T-helper 17 cell (primary cell): ENCODE results near the gene ISOC2. TPM values are rescaled to one million over a fixed set of nuclear protein-coding genes. Genes with fewer than 3 reads are reported as not detected.
"Not testable (repeated sequence)": the region's sequence is repeated elsewhere in the genome, so short reads cannot be mapped to it uniquely, and the experiment has no call there.

ENCODE experiments used
- ATAC-seq: fragments of 150-1000 bp; cut with Tn5 transposase; 2 replicates; pipeline ENCODE4 v1.10.0; 2021; ENCODE audit warnings: mild to moderate bottlenecking, moderate library complexity
- DNase-seq, 3 donors: peaks; one replicate each; pipeline versions ENCODE4 v3.0.0 to v3.0.0-alpha.2; 2020 to 2021
- H3K9me3 ChIP-seq: one replicate; pipeline ENCODE4 v1.7.0; 2013; ENCODE audit warnings: low read length, mild to moderate bottlenecking; ENCODE audit not compliant: control insufficient read depth, poor library complexity, severe bottlenecking
- H3K27ac Mint-ChIP-seq: one replicate; pipeline ENCODE4 v1.8.0; 2022; ENCODE audit warnings: mild to moderate bottlenecking, moderate library complexity, mixed read lengths
- H3K27me3 Mint-ChIP-seq: one replicate; pipeline ENCODE4 v1.8.0; 2022; ENCODE audit warnings: mixed read lengths
- H3K36me3 Mint-ChIP-seq: one replicate; pipeline ENCODE4 v1.8.0; 2022; ENCODE audit warnings: low read depth, mixed read lengths
- H3K4me1 Mint-ChIP-seq: one replicate; pipeline ENCODE4 v1.8.0; 2022; ENCODE audit warnings: mild to moderate bottlenecking, mixed read lengths
- H3K4me3 Mint-ChIP-seq: one replicate; pipeline ENCODE4 v1.8.0; 2022; ENCODE audit warnings: mild to moderate bottlenecking, moderate library complexity, mixed read lengths
- total RNA-seq, 4 donors: library from RNA in 2 of 4; stranded (reverse) in 2 of 4; gene quantifications; one replicate each; pipeline ENCODE4 v1.2.3 and lab custom pipeline; 2022 to 2026

ISOC2 gene
- total RNA-seq, 2 donors from 2014 or later, result 6.5 to 7.2 TPM

DNA sequence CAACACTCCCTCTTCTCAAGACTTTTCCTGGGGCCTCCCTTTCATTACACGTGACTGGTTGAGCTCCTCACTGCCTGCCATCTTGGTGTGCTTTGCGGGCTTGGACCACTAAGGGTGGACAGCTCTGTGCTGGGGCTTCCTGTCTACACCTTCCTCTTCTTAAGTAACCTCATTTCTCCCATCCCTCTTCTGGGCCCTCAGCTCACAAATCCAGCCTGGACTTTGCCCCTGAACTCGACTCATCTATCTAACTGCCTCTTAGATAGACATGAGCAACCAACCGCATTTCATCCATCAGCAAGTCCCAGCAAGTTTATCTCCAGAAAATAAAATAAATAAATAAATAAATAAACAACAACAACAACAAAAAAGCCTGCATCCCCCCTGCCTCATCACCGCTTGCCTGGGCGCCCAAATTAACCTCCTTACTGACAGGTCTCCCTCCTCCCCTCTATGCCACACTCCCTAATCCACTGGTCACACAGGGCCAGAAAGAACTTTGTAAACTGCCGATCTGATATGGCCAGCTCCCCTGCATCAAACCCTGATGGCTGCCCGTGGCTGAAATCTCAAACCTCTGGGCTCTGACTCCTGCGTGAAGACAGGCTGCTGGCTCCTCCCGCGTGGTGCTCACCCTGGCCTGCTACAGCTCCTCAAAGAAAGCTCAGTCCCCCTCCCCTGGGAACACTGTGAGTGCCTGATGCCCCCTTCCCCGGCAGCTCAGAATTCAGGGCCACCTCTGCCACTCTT lies 7.8 kb downstream of the ISOC2 start:
- H3K9me3 ChIP-seq, result no peaks in the 10 kb centered on the region
- Mint-ChIP-seq H3K36me3 (peaks cover 9% of the 10 kb centered on the region), H3K4me1 (peaks cover 12% of the 10 kb centered on the region), H3K27ac (no peak overlapping the region), H3K27me3 (no peaks in the 10 kb centered on the region), H3K4me3 (peak overlapping the region; percentile 83)
- no peak for ATAC-seq
- DNase-seq, result no peak

DNA sequence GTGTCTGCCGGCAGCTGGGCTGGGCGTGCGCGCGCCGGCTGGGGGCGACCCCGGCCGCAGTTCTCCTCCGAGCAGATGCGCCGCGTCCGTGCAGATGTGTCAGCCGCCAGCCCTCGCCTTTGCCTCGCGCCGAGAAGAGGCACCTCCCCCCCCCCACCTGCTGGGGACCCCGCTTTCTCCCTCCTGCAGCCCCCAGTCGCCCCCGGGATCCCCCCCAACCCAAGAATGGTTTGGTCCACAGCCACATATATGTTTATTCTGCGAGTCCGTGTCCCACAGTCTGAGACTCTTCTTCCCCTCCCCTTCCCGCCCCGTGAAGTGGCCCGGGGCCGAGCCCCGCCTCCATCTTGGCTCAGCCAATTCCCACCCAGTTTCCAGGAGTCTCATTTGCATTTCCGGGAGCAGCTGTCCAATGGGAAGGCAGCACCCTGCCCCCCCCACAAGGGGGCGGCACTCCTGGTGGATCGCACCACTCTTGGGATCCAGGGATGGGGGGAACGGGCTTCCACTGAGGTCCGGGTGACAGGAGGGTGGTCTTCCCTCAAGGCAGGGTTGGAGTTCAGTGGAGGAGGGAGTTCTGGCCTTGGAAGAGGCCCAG lies 8.6 kb downstream of the ISOC2 start:
- ATAC-seq (peak; percentile 65), DNase-seq (peak in 1 of 3 donors; percentile 31)
- peak overlapping the region; percentile 11 for H3K27ac Mint-ChIP-seq
- peaks cover 12% of the 10 kb centered on the region for H3K4me1 Mint-ChIP-seq
- H3K27me3 Mint-ChIP-seq, result no peaks in the 10 kb centered on the region
- H3K4me3 Mint-ChIP-seq, result peak overlapping the region; percentile 81
- peaks cover 9% of the 10 kb centered on the region for H3K36me3 Mint-ChIP-seq
- H3K9me3 ChIP-seq, result no peaks in the 10 kb centered on the region

DNA sequence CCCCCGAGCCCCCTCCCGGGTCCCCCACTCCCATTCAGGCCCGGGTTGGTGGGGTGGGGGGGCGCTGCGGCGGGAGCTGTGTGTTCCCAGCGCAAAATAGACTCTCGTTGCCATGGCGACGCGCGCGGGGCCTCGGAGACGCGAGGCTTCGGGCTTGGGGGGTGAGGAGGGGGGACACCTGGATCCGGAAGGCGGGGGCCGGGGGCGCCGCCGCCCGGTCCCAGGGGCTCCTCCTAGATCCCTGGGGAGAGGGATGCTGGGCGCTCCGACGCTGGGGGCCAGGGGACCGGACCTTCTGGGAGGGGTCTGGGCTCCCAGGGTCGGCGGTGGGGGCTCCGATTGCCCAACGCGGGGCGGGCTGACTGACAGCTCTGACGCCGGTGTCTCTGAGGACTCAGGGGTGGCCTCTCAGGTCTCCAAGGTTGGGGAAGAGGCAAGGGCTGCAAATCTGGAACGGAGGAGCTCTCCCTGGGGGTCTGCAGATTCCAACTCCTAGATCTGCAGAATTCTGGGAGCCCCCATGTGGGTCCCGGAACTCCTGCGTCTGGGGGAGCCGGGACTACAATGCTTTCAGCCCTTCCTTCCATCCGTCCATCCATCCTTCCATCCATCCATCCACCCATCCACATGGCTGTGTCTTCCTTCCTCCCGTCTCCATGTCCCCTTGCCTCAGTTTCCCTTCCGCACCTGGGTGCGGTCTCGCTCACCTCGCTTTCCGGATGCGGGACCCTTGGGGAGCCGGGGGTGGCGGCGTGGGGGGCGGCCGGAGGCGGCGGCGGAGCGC lies 9.3 kb downstream of the ISOC2 start:
- peak overlapping the region; percentile 81 for H3K4me3 Mint-ChIP-seq
- peaks cover 9% of the 10 kb centered on the region for H3K36me3 Mint-ChIP-seq
- peak in 1 of 3 donors; percentile 25 for DNase-seq
- no peaks in the 10 kb centered on the region for H3K27me3 Mint-ChIP-seq
- H3K27ac Mint-ChIP-seq, result peak overlapping the region; percentile 11
- ATAC-seq, result peak; percentile 24
- H3K9me3 ChIP-seq, result no peaks in the 10 kb centered on the region
- peaks cover 12% of the 10 kb centered on the region for H3K4me1 Mint-ChIP-seq

DNA sequence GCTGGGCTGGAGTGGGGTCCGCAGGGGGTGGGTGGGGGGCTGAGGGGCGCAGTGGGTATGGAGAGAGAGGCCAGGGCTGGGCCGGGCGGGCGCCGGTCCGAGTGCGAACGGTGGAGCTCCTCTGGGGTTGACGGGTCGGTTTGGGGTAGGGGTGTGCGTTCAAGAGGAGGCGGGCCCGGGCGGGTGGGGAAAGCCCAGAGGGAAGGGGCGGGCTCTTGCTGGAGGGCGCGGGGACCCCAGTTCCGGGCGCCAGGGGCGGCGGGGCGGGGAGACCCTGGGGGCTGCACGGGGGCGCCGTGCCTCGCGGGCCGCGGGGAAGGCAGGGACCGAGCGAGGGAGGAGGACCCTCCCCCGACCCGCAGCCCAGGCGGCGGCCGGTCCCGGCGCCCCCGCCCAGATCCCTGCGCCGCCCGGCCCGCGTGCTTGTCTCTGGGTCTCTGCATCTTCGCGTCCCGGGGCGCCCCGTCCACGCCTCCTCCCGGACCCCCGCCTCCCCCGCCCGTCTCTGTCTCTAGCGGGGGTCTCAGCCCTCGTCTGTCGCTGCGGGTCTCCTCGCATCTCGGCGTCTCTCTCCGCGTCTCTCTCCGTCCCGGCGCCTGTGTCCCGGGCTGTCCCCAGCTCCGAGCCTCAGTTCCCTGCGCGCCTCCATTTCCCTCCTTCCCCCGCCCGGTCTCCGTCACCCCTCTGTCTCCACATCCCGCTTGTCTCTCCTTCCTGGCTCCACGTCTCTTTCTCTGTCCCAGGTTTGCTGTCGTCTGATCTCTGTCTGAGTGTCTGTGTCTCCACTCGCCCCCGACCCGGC lies 10.1 kb downstream of the ISOC2 start:
- DNase-seq (no peak), ATAC-seq (peak; percentile 49)
- Mint-ChIP-seq H3K27ac (no peak overlapping the region), H3K36me3 (peaks cover 9% of the 10 kb centered on the region), H3K4me3 (peak overlapping the region; percentile 81), H3K4me1 (peaks cover 12% of the 10 kb centered on the region), H3K27me3 (no peaks in the 10 kb centered on the region)
- H3K9me3 ChIP-seq, result no peaks in the 10 kb centered on the region

DNA sequence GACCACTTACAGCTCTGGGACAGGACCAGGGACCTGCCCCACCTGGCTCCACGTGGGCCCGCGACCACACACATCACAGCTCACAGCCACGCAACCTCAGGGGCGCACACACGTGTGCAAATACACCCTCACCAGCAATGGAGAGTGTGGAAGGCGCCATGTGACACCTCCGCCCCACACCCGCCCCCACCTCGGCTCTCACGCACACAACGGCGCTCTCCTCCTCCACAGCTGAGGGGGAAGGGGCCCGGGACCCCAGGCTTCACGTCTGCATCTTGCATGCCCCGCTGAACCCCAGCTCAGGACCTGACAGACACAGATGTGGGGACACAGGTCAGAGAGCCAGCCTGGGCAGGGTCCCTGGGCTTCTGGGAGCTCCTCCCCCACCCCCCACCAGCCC lies 12.0 kb downstream of the ISOC2 start:
- DNase-seq, result no peak
- ATAC-seq, result no peak
- no peaks in the 10 kb centered on the region for H3K9me3 ChIP-seq
- H3K36me3 Mint-ChIP-seq, result peaks cover 9% of the 10 kb centered on the region
- H3K27ac Mint-ChIP-seq, result no peak overlapping the region
- peaks cover 9% of the 10 kb centered on the region for H3K4me1 Mint-ChIP-seq
- no peak overlapping the region for H3K4me3 Mint-ChIP-seq
- peaks cover 14% of the 10 kb centered on the region for H3K27me3 Mint-ChIP-seq

DNA sequence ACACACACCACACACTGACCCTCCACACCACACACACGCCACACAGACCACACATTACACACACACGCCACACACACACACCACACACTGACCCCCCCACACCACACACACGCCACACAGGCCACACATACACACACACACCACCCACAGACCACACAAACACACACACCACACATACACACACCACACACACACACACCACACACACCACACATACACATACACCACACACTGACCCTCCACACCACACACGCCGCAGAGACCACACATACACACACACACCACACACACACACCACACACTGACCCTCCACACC lies 13.3 kb downstream of the ISOC2 start:
- Mint-ChIP-seq H3K27me3 (peaks cover 24% of the 10 kb centered on the region), H3K4me1 (peaks cover 11% of the 10 kb centered on the region)
- ATAC-seq, H3K36me3 Mint-ChIP-seq, H3K9me3 ChIP-seq, H3K4me3 Mint-ChIP-seq, H3K27ac Mint-ChIP-seq, DNase-seq: not testable (repeated sequence)

DNA sequence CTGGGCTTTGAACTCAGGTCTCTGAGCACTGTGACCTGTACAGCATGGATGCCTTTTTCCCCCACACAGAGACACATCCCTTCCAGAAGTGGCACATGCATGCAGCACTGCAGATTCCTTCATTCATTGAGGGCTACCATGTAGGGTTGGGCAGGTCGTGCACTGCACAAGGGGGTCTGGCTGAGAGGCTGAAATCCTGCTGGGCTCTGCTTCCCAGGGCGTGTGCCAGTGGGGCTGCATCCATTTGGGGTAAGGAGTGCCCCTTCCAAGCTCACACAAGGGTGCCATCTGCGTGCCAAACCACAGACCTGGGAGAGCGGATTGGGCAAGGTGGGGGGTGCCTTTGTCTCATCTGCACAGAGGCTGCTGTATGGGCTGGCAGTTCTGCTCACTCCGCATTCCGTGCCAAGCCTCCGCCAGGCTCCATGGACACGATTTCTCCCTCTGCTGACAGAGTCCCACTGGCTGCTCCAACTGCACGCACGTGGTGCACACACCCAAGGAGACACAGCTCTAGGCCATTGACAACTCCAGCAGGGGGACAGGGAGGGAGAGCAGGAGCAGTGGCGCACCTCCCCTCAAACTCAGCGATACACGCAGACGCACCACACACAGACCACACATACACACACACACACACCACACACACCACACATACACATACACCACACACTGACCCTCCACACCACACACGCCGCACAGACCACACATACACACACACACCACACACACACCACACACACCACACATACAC lies 13.8 kb downstream of the ISOC2 start:
- DNase-seq (no peak), ATAC-seq (peak; percentile 30)
- Mint-ChIP-seq H3K36me3 (peaks cover 4% of the 10 kb centered on the region), H3K27me3 (peaks cover 24% of the 10 kb centered on the region), H3K4me1 (peaks cover 16% of the 10 kb centered on the region), H3K4me3 (no peak overlapping the region), H3K27ac (no peak overlapping the region)
- no peaks in the 10 kb centered on the region for H3K9me3 ChIP-seq

DNA sequence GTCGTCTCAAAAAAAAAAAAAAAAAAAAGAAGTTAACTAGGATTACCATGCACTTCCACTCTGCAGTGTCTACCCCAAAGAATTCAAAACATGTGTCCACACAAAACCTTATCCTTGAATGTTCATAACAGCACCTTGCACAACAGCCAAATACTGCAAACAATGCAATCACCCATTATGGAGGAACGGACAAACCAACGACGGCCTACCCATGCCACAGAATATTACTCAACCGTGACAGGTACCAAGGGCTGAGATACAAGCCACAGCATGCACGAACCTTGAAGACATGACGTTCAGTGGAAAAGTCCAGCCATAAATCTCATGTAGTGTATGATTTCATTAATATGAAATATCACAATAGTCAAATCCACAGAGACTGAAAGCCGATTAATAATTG lies 15.4 kb downstream of the ISOC2 start:
- Mint-ChIP-seq H3K4me1 (peaks cover 19% of the 10 kb centered on the region), H3K27me3 (peaks cover 31% of the 10 kb centered on the region), H3K4me3 (no peak overlapping the region), H3K36me3 (peaks cover 8% of the 10 kb centered on the region), H3K27ac (no peak overlapping the region)
- ATAC-seq (no peak), DNase-seq (no peak)
- no peaks in the 10 kb centered on the region for H3K9me3 ChIP-seq

DNA sequence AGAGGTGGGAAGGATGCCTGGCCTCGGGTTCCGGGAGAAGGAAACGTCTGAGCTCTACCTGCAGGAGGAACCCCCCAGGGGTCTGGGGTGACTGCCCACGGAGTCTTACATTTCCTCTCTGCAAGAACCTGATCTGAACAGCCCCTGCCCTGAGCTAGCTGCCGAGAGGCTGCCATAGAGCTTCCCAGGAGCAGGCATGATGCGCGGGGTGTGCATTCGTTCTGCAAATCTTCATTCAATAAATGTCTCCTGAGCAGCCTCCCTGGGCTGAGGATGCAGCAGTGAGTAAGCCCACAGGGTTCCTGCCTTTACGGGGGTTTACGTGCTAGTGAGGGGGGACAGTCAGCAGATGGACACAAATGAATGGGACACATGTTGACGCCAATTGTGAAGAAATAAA lies 16.8 kb downstream of the ISOC2 start:
- Mint-ChIP-seq H3K27me3 (peaks cover 44% of the 10 kb centered on the region), H3K4me1 (peaks cover 19% of the 10 kb centered on the region), H3K27ac (no peak overlapping the region), H3K36me3 (peaks cover 8% of the 10 kb centered on the region), H3K4me3 (no peak overlapping the region)
- DNase-seq (no peak), ATAC-seq (no peak)
- H3K9me3 ChIP-seq, result no peaks in the 10 kb centered on the region

DNA sequence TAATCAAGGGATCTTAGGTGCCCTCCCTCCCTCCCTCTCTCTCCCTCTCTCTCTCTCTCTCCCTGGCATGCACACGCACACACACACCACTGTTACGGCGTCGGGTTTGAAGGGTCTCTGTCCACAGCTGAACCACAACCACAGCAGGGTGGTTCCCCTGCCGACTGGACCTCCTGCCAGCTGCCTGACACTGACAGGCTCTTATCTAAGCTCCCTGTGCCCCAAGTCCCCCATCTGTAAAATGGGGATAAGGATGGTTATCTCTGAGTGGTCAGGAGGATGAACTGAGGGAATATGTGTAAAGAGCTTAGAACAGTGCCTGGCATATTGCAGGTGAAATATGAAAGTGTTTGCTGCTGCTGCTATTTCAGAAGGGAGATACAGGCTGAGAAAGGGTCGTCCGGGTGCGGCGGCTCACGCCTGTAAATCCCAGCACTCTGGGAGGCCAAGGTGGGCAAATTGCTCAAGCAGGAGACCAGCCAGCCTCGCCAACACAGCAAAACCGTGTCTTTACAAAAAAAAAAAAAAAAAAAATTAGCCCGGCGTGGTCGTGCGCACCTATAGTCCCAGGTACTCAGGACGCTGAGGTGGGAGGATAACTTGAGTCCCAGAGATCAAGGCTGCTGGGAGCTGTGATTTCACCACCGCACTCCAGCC lies 17.5 kb downstream of the ISOC2 start:
- peaks cover 50% of the 10 kb centered on the region for H3K27me3 Mint-ChIP-seq
- H3K4me1 Mint-ChIP-seq, result peaks cover 19% of the 10 kb centered on the region
- H3K4me3 Mint-ChIP-seq, result peak overlapping the region; percentile 68
- no peak overlapping the region for H3K27ac Mint-ChIP-seq
- no peak for ATAC-seq
- H3K9me3 ChIP-seq, result no peaks in the 10 kb centered on the region
- DNase-seq, result no peak
- peaks cover 9% of the 10 kb centered on the region for H3K36me3 Mint-ChIP-seq

DNA sequence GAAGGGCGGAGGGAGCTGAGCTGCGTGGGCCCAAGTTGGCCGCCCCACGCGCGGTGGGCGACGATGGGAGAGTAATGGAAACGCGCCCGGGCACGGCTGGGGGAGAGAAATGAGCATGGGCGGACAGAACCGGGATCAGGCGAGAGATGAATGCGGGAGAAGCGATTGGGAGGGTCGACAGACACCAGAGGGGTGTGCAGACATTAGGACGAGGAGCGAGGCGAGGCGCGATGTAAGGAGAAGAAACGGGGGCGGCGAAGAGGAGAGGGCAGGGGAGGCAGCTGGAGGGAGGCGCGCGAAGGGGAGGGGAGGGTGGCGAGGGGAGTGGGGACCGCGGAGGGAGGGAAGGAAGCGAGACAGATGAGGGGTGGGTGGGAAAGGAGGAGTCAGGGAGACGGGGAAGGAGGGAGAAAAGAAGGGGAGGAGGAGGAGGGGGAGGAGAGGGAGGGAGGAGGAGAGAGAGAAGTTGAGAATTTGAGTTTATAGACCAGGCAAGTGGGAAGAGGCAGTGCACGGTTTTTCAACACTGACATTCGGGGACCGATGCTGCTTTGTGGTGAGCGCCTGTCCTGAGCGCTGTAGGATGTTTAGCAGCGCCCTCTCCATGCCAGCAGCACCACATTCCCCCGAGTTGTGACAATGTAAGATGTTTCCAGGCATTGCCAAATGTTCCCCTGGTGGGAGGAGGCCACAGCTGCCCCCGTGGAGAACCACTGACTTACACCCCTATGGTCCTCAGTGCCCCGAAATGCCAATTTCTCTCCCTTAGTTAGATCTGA lies 18.2 kb downstream of the ISOC2 start, which contains the start of gene SHISA7:
SHISA7 (minus strand) TSS at position 256 of the 779 bp plus-strand sequence. CDS start 437 bp downstream, outside the sequence.
- no peak within 1 kb of the TSS for H3K27ac Mint-ChIP-seq
- peak within 1 kb of the TSS; percentile 68 for H3K4me3 Mint-ChIP-seq
- no peaks in the 10 kb centered on the region for H3K9me3 ChIP-seq
- peaks cover 58% of the 10 kb centered on the region for H3K27me3 Mint-ChIP-seq
- peaks cover 9% of the 10 kb centered on the region for H3K36me3 Mint-ChIP-seq
- H3K4me1 Mint-ChIP-seq, result peaks cover 19% of the 10 kb centered on the region
- ATAC-seq (no peak), DNase-seq (no peak)
